HG03095 (cell line): ENCODE data around the gene TCAF1.
A peak's percentile ranks its signal among the peaks of the same experiment; 100 is the strongest.
"Not testable (repeated sequence)": the region's sequence is repeated elsewhere in the genome, so short reads cannot be mapped to it uniquely, and the experiment has no call there.

ENCODE experiments used
- ATAC-seq: cut with Tn5 transposase; IDR thresholded peaks from one replicate; pipeline ENCODE4 v1.9.1; 2021; ENCODE audit warnings: moderate library complexity; ENCODE audit not compliant: unreplicated experiment

Gene TCAF1

DNA sequence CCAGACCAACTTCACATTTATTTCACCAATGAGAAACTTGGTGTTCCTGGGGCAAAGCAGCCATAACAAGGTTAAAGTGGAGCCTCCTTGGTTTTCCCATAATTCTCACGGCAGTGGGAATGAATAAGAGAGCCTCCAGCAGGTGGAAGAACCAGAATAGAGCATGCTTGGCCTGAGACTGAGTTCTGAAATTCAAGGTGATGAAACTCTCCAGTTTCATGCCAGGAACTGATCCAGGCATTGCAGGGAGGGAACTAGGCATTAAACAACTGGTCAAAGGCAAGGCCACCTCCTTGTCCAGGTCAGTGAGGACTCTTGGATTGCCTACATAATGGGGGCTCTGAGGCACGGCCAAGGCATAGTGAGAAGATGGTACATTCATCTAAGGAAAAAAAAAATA, 44.0 kb downstream of the TCAF1 start:
- not testable (repeated sequence) for ATAC-seq

DNA sequence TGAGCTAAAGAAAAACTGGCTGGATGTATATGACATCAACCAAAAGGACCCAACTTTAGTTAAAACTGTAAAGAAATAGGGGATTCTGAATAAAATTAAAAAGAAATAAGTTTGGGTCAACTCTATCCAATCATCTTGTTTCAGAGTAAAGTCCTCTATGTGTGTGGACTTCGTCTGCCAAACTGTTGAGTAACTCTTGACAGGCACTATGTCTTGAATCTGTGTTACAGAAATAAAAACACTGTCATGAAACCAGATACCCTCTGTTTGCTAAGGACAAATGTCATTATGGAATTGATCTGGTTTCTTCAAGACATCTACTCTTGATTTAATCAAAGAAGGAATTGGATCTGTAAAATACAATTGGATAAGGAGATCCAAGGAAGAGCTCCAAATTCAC, 46.5 kb downstream of the TCAF1 start:
- ATAC-seq = not testable (repeated sequence)

- no peak for ATAC-seq
Observed at GRCh38 chr7:143850682-143851081, 51.3 kb downstream of the TCAF1 start.

DNA sequence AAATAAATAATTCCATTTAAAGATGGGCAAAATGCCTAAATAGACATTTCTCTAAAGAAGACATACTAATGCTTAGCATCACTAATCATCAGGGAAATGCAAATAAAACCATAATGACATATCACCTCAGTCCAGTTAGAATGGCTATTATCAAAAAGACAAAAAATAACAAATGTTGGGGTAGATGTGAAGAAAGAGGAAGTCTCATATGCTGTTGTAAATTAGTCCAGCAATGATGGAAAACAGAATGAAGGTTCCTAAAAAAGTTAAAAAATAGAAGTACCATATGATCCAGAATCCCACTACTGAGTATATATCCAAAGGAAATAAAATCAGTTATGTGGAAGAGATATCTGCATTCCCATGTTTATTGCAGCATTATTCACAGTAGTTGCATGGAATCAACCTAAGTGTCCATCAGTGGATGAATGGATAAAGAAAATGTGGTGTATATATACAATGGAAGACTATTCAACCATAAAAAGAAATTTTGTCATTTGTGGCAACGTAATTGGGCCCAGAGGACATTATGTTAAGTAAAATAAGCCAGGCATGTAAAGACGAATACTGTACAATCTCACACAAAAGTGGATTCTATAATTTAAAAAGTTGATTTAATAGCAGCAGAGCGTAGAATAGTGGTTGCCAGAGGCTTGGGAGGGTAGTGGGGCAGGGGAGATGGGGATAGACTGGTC, 52.0 kb downstream of the TCAF1 start:
- no peak for ATAC-seq

DNA sequence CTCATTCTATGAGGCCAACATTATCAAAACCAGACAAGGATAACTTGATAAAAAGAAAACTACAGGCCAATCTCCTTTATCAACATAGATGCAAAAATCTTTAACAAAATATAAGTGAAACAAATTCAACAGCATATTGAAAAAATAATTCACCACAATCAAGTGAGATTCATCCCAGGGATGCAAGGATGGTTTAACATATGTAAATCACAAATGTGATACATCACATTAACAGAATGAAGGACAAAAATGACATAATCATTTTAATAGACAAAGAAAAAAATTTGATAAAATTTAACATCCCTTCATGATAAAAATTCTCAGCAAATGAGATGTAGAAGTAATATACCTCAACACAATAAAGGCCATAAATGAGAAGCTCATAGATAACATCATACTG, 53.8 kb downstream of the TCAF1 start:
- ATAC-seq = no peak

- no peak for ATAC-seq
Observed at GRCh38 chr7:143846692-143847091, 55.3 kb downstream of the TCAF1 start.

DNA sequence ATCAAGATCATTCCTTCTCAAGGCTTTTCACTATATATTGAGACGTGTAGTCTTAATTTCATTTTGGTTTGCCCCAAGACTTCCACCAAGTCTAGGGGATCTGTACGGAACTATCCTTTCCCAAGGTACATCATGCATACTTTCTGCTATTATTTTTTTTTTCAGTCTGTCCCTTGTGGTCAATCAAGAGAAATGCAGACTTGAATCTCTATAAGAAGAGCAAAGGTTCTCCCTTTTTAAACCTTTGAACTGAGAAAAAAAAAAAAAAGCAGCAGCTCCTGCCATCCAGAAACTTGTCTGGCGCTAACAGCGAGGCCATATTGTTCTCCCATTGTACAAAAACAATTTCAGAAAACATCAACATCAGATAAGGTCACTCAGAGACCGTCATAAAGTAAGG, 60.3 kb downstream of the TCAF1 start:
- ATAC-seq = not testable (repeated sequence)

- ATAC-seq = not testable (repeated sequence)
Observed at GRCh38 chr7:143840062-143840461, 61.9 kb downstream of the TCAF1 start.

GRCh38 chr7:143837223-143837622, 64.8 kb downstream of the TCAF1 start:
- peak; percentile 51 for ATAC-seq

GRCh38 chr7:143836622-143837021, 65.4 kb downstream of the TCAF1 start:
- peak; percentile 77 for ATAC-seq

- peak; percentile 32 for ATAC-seq
Observed at GRCh38 chr7:143836088-143836487, 65.9 kb downstream of the TCAF1 start.

GRCh38 chr7:143826578-143826977, 75.4 kb downstream of the TCAF1 start:
- ATAC-seq = not testable (repeated sequence)

DNA sequence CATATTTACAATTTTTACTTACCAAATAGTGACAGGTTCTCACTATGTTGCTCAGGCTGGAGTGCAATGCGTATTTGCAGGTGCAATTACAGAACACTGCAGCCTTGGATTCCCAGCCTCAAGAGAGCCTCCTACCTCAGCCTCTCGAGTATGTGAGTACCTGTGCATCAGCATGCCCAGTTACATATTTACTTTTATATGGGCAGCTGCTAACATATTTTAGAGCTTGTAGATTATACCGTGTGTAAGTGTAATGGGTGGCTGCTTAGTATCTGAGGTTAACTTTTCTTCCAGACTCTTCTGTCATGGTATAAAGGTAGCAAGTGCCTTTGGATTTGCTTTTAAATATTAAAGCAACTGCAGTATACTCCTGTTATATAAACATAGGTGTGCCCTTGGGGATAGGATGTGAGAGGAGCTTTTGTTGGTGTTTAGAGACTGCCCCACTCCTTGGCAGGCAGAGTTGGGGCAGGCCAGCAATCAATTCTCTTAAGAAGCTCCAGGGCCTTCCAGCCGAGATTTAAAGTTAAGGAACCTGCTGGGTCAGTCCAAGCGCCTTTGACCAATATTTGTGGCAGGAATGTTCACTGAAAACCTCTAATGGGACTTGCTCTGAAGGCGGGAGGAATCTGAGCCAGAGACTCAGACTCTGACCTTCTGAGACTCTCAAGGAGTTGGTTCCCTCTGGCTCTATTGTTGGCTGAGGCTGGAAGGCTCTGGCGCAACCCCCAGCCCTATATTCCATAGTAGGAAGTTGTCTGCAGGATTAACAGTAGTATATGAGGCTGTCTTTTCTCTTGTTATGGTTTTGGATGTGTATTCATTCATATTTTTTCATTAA, 77.5 kb downstream of the TCAF1 start:
- ATAC-seq = not testable (repeated sequence)

DNA sequence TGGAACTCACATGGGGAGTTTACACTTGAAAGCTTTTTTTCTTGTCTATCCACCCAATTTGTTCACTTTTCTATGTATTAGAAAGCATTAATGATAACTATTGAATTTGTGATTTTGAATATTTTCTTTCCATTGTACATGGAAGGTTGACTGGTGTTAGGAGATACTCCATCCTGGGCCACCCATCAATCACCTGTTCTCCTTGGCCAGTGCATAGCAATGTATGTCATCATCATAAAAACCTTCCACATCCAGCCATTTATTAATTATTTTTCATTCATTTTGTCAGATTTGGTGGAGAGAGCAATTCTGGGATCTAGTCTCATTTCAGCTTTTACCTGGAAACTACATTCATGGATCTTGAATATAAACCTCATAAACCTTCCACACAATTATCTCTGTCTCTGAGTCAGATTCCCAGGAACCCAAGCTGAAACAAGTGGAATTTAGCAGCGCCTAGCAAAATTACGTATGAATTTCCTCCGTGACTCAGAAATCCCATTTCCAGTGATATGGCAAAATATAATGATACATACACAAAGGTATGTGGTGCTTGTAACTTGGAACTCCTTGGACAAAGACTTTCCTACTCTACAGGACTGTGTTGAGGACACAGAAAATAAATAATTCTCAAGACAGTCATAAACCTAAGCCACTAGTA, 78.2 kb downstream of the TCAF1 start:
- not testable (repeated sequence) for ATAC-seq

GRCh38 chr7:143821392-143822277, 80.3 kb downstream of the TCAF1 start:
- not testable (repeated sequence) for ATAC-seq

DNA sequence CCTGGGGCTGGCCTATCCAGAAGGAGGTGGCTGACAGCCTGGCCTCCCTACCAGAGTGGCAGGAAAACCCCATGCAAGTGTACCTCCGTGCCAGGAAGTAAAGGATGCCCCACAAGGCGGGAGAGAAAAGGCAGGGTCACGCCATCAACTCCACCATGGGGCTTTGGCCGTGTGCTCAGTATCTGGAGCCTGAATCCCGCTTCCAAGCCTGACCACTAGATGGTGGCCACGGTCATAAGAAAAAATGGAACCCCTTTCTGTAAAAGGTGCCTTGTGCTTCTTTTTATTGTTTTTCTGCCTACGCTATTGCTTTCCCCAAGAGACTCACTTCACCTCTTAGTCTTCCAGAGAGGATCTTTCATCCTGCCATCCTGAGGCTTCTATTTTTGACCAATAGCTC, 84.1 kb downstream of the TCAF1 start:
- peak; percentile 81 for ATAC-seq

- not testable (repeated sequence) for ATAC-seq
Observed at GRCh38 chr7:143816471-143817133, 85.4 kb downstream of the TCAF1 start.

GRCh38 chr7:143810639-143811038, 91.3 kb downstream of the TCAF1 start:
- not testable (repeated sequence) for ATAC-seq

GRCh38 chr7:143806664-143807071, 95.3 kb downstream of the TCAF1 start:
- ATAC-seq = not testable (repeated sequence)
